IPS-NIHi7 (cell line): ENCODE results near the gene ORC6.
A peak's percentile ranks its signal among the peaks of the same experiment; 100 is the strongest.

ENCODE experiments used
- DNase-seq: peaks from one replicate; pipeline ENCODE4 v3.0.0; 2012; ENCODE audit warnings: mixed read lengths; ENCODE audit errors: extremely low spot score

ORC6 gene

DNA sequence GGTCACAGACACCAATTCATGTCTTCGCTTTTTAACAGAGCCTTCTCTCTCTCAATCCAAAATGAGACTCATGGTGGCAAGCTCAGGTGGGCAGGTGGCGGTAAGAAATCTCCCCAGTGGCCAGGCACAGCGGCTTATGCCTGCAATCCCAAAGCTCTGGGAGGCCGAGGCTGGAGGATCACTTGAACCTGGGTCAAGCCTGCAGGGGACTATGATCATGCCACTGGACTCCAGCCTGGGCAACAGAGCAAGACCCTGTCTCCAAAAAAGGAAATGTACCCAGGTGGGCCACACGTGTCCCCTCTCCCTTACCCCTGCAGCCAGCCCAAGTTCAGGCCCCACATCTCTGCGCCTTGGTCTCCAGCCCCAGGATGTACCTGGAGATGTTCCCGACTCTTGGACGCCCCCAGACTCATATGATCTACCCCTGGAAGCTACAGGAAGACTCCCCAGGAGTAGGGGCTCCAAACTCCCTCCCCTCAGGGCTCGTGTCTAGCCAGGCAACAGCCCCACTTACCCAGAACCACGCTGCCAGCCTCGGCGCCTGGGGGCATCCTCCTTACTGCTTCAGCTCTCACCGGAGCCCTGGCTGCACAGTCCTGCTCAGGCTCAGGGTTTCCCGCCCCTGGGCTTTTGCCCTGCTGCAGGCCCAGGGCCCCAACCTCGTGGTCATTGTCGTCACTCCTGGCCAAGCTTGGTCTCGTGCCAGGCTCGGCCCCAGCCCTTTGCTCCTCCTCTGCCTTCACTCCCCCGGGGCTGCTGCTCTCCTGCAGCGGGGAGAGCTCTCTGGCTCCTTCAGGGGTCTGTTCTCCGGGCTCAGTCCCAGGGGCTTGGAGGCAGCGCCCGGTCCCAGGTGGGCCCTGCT, 42.5 kb downstream of the ORC6 start:
- no peak for DNase-seq

DNA sequence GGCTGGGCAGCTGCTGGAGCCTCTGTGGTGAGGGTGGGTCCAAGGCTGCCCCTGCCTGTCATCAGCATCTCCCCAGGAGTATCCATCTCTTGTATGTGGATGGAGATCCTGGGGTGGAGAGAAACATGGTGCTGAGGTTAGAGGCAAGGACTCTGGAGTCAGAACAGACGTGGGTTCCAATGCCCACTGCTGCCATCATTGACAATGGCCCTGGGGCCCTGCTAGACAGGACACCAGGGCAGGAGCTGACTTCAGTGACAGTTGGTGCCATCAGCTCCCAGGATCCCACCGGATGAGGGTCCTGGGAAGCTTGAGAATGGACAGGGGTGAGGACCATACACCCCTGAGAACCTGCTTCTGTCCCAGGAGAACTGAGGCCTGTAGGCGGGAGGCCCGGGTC, 43.1 kb downstream of the ORC6 start:
- DNase-seq, result no peak

DNA sequence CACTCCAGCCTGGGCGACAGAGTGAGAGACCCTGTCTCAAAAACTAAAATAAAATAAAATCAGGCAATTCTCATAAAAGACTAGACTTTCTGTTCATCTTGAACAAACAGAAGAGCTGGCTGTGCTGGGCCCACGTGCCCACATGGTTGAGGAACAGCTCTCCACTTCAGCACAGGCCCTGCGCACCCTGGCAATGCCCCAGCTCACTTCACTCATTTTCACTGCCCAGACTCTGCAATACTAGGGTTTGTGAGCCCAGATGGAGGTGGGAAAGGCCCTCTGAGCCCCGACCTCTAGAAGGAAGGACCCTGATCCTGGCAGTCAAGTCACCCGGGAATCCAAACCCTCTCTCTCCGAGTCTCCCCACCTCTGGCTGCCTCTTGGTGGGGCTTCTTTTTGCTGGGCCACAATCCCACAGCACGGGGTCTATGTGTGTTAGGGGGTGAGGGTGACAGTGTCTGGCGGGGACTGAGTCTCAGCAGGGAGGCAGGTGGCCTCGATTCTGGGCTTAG, 43.9 kb downstream of the ORC6 start:
- DNase-seq, result no peak

DNA sequence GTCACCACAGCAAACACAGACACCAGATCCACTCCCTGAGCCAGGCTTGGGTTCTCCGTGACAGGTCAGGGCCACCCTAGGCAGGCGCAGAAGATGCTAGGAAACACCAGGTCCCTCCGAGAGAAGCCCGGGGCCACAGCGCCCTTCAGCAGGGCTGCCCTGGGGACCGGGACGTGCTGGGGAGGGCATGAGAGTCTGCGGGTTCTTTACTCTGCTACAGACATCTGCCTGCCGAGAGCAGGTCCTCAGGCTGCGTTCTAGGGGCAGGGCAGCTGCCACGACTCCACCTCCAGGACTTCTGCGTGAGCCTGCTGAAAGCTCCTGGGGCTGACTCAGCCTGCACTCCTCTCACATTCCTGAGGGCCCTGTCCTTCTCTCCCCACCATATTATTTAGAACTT, 47.2 kb downstream of the ORC6 start:
- peak; percentile 67 for DNase-seq

DNA sequence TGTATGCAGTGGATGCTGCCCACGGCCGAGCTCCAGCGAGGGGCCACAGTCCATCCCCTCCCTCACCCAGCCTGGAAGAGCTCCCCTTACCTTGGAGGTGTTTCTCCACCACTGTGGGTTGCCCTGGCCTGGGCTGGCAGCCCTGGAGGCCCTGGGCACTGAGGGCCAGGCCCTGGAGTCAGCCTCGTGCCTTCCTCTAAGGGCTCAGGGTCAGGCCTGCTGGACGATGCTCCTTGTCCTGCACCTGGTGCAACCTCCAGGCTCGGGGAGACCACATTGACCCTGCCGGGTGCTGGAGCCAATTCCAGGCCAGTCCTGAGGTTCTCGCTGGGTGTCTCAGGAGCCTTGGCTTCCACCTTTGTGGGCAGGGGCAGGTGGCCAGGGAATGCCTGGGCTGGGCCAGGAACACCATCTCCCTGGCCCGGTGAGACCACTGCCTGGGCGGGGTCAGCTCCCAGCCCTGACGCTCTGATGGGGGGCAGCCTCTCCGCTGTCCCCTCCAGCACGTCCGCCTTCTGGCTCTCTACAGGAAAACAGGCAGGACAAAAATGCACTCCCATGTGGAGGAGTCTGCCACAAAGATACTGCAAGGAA, 48.3 kb downstream of the ORC6 start:
- no peak for DNase-seq

DNA sequence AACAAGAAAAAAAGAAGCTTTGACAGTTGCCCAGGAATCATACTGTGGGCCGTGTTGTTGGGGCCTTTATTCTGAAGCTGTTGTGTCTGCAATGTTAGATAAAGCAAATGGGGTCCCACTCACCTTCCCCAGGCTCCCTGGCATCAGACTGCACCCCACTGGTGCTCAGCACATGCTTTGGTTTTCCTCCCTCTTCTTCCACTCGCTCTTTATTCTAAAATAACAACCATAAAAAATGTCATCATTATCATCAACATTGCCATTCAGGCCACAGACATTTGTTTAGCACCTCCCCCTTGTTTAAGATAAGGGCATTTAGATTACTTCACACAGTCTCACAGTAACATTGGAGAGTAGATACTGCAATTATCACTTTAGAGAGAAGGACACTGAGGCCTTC, 50.5 kb downstream of the ORC6 start:
- no peak for DNase-seq

DNA sequence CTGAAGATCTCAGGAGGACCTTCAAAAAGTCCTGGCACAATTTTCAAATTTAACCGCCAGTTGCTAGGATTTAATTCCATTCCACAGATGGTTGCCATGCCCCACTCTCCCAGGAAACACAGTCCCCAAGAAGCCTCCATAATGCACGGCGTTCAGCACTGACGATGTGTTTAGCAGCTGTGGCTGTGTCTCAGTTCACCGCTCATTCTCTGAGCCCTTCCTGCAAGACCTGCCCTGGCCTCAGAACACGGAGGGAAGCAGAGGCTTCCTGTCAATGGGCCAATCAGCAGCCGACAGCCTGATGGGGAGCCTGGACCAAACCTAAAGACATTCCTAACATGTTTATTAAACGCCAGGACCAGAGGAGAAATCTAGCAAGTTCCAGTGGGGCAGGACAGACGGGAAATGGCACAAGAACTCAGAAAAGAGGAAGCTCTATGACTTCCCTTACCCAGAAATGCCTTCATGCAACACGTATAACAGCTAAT, 53.8 kb downstream of the ORC6 start:
- peak; percentile 56 for DNase-seq

DNA sequence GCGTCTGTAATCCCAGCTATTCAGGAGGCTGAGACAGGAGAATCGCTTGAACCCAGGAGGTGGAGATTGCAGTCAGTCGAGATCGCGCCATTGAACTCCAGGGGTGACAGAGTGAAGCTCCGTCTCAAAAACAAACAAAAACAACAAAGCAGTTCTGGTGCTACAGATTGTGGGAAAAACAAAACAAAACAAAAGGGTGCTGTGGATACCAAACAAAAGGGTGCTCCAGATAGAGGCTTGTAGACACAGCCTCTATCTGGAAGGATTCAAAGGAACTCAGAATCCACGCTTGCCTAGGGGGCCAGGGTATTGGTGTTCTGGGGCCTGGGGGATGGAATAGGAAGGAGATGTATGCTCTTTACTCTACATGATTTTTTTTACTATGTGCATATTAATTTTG, 56.2 kb downstream of the ORC6 start:
- DNase-seq, result no peak

DNA sequence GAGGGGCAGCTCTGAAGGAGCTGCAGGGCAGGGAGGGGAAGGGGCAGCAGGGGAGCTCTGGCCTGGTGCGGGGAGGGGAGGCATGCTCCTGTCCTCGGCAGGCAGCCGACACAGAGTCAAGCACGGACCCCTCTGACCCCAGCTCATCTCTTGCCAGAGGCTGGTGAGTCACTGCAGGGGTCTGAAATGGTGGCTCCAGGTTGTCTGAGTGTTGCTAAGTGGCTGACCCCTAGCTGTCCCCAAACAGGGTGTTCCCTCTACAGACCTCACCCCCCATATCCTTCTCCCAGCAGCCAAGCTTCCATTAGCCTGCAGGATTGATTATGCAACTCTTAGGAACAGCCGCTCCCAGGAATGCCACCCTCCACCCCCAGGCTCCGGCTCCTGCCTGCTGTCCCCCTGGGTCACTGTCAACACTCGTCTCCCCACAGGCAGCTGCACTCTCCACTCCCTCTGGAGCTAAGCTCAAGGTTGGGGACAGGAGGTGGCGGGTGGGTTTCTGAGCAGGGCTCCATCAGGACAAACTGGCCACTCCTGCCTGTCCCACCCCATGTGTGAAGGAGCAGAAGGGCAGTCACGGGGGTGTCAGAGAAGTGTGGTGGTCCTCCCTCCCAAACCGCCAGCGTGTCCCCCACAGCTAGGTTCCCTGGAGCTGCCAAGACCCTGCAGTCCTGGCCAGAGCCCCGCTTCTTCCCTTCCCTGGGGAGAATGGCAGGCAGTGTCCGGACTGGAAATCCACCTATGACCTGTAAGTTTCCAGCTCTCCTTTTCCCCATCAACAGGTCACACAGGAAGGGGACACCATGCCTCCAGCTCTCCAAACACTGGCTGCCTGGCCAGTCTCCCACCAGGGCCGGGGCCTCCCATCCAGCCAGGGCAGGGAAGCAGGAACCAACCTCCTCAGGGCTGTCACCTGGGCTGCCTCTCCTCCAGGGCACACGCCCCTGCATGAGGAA, 57.6 kb downstream of the ORC6 start:
- peak; percentile 50 for DNase-seq
